Pons (tissue), 1 donor: Measurements from ENCODE around the gene CHCHD4.

Experiments used
- DNase-seq: peaks from one replicate; pipeline ENCODE4 v3.0.0-alpha.2; 2016; ENCODE audit warnings: low spot score

Gene CHCHD4

DNA sequence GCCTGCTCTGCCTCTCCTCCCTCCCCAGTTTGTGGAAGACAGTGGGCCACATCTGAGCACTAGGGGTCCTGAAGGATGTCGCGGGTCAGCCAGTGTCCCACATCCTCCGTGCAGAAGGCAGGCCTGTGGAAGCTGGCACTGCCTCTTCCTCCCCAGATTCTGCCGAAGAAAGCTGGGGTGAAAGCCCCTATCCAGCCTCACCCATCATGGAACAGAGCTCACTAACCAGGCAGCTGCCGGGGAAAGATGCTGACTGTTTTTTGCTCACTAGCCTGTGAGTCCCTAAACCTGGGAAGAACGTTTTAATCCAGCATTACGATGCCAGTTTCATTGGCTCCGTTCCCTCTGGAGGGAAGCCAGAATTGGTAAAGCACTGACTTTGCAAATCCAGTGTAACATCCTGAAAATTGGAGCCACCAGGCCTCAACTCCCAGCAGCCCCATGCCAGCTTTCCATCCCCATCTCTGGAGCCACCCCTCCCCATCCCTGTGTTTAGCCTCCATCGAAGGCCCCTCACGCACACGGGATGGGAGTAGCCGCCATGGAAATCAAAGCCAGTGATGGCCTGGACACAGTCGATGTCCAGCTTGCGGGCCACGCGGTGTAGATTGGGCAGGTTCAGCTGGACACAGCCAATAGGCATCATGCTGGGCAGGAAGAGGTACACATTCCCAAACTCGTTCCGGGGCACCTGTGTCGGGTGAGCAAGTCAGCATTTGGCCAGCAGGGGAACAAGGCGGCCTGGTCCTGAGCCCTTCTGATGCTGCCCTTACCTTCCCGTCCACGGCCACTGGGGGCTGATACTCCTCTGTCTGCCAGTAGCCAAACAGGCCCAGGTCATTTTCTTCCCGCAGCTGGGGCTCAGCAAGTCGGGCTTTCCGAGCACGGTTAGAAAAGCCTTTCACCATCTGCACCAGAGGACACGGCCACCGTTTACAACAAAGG, 23.6 kb upstream of the CHCHD4 start:
- DNase-seq: no peak

DNA sequence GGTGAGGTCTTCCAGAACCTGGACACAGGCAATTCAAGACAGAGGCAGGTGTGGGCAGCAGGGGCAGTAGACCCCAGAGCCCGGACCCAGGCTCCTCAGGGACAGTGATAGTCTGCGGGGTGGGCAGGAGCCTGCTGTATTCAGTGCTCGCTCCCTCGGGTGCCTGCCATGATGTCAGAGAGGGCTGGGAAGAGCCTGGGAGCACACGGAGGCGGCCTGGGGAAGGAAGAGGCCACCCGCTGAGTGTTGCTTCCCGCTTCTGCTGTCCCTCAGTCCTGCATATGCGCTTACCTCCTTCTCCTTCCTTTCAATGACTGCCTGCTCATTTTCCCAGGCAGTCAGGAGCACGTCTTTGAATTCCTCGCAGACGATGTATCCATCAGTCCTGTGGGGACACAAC, 22.9 kb upstream of the CHCHD4 start:
- DNase-seq: no peak

DNA sequence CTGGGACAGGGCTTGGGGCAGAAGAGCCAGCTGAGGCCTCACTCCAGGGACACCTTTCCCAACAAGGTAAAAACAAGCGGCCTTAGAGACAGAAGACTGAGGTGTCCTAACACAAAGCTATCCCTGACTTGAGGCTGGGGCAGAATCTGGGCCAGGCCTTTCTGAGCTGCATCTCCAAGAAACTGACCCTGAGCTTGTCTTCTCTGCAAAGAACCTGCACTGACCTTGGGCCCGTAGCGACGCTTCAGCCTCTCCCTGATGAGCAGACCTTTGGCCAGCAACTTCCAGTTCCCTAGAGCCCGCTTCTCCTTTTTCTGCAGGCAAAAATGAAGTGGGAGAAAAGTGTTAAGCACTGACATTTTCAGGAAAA, 22.4 kb upstream of the CHCHD4 start:
- DNase-seq: no peak

DNA sequence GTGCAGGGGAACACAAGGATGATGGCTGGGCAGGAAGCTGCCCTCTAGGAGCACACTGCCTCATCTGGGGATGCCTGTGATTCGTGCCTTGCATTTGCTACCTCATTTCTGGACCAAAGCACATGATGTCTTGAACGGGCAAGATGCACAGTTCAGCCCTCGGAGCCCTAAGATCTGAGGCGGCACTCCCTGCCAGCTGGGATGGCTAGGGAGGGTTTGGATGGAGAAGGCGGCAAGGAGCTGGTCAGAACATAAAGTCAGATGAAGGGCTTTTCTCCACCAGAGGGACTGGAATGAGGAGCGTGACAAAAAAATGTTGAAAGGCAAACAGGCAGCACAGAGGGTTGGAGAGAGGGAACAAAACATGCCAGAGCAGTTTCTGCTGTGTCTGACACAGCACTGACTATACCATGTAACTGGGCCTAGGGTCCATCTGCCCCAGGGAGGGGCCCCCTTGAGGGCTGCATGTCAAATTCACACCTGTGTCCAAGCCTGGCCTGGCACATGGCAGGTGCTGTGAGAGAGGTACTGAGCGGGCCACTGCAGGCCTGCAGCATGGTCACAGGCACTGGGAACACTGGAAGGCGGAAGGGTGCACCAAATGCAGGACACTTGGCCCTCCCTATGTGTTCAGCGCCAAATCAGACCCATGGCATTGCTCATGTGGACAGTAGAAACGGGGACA, 21.9 kb upstream of the CHCHD4 start:
- no peak for DNase-seq

DNA sequence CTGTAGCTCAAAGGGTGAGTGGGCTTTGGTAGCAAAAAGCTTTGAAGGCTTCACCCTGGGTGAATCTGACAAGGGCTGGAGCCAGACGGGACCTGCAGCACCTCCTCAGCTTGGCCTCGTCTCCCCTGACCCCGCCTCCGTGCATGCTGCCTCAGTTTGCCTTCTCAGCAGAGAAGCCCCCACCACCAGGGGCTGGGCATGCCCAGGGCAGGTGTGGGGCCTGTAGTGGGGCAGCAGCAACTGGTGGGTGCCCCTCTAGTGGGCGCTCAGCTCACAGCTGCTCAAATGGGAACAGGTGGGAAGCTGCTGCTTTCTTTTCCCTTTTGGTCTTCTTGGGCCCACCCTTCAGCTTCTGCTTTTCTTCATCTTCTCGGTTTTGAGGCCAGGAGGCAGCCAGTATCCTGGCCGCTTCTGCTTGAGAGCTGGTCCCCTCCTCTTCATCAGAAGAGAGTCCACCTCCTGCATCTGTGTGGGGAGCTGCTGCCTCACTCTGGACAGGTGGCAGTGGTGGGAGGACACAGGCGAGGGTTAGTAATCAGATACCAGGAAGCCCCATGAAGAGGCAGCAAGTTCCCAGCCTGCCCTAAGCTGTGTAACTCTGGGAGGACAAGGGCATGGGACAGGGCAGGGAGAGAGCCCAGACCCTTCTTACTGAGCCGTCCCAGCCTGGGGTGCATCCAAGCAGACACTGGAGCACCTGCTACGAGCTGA, 21.2 kb upstream of the CHCHD4 start:
- DNase-seq: no peak

DNA sequence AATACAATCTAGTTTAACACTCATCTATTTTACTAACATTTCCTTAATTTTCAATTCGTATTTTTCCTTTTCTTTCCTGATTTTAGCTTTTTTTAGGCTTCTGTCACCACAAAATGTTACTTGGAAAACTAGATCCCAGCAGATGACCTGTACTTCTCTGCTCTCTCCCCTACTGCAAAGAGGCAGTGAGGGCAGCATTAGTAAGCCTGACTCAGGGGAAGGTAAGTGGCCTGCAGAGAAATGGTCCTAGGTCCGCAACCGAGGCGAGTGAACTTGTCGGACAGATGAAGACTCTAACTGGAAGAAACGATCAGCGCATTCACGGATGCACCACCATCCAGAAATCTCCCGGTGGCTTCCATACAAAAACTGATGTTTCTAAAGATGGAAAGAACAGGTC, 20.6 kb upstream of the CHCHD4 start:
- DNase-seq: no peak

DNA sequence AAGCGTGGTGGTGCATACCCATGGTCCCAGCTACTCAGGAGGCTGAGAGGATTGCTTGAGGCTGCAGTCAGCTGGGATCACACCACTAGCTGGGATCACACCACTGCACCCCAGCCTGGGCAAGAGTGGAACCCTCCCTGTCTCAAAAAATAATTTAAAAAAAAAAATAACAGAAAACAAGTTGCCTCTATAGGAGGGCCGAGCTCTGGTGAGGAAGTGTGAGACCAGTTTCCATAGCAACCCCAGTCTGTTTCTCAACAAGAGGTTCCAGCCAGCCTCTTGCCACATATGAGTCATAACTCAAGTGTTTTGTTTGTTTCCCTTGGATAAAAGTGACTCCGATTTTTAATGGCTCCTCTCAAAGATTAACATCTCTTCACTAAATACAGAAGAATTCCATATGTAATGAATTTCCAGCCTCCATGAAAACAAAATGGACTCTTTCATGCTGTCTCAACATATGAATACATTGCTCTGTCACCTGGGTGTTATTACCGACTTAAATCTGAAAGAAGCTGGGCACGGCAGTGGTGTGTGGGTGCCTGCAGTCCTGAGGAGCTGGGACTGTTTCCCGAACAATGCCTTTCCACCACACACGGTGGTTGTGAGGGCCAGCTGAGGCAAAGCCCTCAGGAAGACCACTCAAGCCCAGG, 19.9 kb upstream of the CHCHD4 start:
- DNase-seq: peak; percentile 83

DNA sequence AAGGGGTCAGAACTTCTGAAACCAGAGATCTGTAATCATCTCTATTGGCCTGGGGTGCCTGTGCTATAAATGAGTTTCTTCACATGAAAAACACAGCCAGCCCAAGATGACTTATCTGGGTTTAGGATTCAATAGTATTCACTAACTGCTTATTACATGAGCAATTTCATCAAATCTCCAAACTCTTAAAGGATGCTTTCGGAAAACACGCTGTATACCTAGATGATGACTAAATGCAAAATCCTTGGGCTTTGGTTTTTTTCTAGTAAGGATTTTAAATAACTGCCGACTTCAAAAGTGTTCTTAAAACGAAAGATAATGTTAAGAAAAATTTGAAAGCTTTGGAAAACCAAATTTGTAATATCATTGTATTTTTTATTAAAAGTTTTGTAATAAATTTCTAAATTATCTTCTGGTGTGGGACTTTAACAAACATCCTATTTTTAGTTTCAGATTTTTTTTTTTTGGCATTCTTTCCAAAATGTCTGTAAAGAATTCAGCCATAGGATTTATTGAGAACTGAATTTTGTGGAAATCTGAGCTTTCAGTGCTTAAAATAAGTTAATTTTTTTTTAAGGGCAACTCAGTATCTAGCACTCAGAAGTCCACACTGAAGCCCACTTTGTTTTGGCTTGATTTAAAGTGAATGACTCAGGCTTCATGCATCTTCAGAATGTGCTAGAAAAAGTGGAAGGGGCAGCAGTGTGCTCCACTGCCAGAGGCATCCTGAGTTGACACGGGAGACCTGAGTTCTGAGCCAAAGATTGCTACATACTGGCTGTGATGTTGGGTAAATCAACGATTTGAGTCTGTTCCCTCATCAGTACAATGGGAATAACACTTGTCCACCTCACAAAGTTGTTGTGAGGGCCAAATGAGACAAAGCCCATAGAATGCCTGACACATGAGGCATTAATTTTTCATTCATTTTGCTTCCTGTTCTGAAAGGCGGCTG, 18.9 kb upstream of the CHCHD4 start:
- DNase-seq: no peak

DNA sequence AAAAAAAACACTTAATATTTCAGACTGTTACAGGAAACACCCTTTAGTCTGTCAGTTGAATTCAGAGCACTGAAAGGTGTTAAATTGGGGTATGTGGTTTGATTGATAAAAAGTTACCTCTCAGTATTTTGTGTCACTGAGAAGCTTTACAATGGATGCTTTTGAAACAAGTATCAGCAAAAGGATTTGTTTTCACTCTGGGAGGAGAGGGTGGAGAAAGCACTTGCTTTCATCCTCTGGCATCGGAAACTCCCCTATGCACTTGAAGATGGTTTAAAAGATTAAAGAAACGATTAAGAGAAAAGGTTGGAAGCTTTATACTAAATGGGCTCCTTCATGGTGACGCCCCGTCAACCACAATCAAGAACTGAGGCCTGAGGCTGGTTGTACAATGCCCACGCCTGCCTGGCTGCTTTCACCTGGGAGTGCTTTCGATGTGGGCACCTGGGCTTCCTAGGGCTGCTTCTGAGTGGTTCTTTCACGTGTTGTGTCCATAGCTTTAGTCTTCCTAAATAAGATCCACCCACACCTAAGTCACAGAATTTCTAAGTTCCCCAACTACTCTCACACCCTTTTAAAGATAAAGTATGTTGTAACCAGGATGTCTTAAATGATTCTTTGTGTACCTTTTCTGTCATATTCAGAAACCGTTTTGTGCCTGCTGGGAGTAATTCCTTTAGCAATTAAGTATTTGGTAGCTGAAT, 18.0 kb upstream of the CHCHD4 start:
- DNase-seq: no peak

DNA sequence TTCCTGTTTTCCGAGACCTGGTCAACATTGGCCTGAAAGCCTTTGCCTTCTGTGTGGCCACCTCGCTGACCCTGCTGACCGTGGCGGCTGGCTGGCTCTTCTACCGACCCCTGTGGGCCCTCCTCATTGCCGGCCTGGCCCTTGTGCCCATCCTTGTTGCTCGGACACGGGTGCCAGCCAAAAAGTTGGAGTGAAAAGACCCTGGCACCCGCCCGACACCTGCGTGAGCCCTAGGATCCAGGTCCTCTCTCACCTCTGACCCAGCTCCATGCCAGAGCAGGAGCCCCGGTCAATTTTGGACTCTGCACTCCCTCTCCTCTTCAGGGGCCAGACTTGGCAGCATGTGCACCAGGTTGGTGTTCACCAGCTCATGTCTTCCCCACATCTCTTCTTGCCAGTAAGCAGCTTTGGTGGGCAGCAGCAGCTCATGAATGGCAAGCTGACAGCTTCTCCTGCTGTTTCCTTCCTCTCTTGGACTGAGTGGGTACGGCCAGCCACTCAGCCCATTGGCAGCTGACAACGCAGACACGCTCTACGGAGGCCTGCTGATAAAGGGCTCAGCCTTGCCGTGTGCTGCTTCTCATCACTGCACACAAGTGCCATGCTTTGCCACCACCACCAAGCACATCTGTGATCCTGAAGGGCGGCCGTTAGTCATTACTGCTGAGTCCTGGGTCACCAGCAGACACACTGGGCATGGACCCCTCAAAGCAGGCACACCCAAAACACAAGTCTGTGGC, 17.1 kb upstream of the CHCHD4 start:
- no peak for DNase-seq

DNA sequence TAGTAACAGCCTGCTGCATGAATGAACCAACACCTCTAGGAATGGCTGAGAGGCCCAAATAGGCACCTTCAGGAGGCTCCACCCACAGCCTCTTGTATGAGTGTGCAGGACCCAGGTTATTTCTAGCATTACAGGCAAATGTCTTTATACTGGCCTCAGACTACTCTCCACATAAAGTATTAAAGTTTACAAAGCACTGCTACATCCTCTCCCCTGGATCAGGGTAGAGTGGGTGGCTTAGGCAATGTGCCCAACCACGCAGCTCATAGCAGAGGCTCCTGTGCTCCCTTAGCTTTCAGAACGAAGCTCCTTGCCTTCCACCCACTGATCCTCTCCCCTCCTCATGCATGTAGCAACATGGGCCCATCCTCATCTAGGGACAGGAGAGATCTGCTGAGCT, 16.5 kb upstream of the CHCHD4 start:
- no peak for DNase-seq

DNA sequence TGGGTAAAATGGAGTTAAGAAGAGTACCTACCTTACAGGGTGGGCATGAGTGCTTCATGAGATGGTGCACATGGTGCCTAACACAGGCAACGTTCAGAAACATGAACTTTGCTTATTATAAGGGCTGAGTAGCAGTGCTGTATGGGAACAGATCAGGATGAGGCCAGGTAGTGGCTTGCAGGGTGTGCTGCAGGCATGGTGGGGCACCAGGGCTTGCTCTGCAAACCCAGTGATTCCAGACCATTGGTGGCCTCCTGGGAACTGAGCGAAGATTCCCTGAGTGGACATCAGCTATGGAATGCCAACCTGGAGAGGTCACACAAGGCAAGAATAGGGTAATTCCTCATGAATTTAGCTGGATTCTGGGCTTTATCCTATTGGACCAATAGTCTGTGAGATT, 16.0 kb upstream of the CHCHD4 start:
- DNase-seq: no peak

DNA sequence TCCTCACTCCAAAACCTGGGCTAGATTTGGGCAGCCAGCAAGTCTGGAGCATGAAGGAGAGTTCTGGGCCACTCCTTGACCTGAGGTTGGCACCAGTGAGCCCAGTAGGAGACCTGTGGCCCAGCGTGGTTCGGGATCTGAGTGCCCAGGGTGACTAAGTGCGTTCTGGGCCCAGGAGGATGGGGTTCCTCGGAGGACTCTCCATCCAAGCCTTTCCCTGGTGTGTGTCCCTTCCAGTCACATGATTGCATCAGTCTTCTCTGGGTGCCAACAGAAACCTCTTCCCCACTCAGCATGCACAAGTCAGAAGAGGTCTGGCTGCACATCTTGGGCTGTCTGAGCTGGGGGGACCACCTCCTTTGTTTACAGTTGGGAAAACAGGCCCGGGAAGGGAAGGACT, 15.1 kb upstream of the CHCHD4 start:
- no peak for DNase-seq

DNA sequence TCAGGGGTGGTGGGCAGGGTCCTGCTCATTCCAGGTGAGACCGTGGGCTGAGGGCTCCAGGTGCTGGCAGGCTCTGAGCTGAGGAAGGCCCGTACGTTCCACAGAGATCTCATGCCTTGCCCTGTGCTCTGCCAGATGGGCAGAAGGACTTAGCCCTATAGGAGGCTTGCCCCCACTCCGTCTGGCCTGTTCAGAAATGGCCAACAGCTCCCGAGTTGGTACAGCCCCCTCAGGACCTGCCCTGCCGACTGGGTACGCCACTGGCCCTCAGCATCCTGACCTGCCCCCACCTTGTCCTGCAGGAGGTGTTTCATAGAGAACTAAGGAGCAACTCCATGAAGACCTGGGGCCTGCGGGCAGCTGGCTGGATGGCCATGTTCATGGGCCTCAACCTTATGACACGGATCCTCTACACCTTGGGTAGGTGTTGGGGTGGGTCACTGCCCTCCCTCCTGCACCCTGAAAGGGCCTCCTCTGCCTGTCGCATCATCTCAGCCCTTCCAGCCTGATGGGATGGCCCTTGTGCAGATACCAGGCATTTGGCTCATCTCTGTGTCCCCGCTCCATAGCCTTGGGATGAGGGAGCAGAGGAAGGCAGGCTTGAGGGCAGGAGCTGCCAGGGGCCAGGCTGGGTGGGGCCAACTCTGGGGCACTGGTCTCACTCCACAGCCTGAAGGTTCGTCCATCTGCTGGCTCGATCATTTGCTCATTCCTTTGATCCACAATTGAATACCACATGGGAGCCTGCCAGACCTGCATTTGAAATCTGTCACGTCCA, 14.4 kb upstream of the CHCHD4 start:
- no peak for DNase-seq

DNA sequence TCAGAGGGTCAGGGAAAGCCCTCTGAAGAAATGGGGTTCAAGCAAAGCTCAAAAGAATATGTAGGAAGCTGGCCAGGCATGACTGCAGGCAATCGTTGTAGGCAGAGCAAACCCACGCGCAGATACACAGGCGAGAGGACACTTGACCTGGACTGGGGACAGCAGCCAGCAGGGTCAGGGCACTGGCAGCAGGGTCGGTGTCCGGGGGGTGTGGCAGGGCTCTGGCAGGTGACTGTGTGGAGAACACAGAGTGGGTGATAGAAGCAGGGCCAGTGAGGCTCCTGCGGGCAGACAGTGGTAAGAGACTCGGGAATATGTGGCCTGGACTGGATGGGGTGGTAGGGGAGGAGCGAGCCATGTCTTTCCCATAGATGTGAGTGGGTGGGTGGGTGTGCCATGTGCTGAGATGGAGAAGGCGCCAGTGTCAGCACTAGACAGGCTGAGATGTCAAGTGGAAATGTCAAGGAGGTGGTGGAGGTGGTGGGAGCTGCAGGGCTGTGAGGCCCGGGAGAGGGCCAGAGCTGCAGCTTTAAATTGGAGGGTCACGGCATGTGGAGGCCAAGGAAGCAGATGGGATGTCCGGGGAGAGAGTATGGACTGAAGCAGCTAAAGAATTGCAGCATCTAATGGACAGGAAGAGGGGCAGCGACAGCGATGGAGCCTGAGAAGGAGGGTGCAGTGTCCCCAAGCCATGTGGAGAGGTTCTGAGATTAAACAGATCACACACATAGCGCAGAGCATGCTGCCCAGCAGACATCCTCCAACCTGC, 13.6 kb upstream of the CHCHD4 start:
- DNase-seq: no peak

DNA sequence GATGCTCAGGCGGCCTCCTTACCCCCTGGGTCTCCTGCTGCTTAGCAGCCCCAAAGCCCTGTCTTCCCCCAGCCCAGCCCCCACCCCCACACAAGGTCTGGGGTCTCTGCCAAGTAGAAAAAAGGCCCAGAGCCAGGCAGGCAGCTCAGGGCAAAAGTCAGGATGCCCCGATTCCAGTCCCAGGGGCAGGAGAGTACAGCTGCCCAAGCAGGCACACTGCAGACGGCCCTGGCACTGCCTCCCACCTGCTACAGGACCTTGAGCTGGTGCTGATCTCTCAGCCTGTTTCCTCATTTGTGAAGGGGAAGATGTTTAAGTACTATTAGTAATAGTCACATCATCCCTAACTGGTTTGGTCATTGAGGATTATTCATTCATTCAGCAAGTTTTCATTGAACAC, 12.8 kb upstream of the CHCHD4 start:
- no peak for DNase-seq

DNA sequence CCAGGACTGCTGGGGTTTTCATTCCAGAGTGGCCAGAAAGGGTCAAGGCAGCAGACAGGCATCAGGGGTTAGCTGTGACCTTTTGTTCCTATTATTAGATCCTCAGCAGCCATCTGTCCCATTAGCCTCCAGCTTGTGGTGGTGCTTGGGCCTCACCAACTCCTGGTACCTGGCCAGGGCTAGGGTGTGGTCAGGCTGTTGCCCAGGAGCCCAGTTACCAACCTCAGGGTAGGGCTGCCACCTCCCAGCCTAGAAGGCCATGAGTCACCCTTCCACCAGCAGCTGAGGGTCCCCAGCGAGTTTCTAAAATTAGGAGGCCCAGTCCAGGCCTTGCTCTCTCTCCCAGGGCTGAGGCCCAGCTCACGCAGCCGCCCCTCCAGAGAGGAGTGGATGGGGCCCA, 12.3 kb upstream of the CHCHD4 start:
- DNase-seq: no peak

DNA sequence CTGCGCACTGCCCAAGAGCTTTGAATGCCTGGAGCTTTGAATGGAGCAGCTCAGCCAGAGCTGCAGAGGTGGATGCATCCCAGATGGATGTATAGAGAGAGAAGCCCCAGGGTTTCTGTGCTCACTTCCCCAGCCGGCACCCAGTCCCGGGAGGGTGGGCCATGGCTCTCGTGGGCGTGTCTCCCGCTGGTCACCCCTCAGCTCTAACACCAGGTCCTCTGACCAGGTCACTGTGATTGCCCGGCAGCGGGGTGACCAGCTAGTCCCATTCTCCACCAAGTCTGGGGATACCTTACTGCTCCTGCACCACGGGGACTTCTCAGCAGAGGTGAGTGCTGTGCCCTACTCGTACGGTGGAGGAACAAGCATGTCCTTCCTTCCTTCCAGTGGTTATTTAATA, 10.9 kb upstream of the CHCHD4 start:
- DNase-seq: no peak
